Neural cell (in vitro differentiated cells): ENCODE measurements around the gene IFFO2. TPM values are rescaled to one million over a fixed set of nuclear protein-coding genes. Genes with fewer than 3 reads are reported as not detected.

Experiments used
- H2AFZ ChIP-seq: fragments of 200-600, 300-800 bp; sonication (generic), shearing (Covaris generic); 2 replicates; pipeline ENCODE4 v1.6.0; 2014; ENCODE audit warnings: low read depth, mild to moderate bottlenecking, antibody characterized with exemption, low read length, moderate library complexity
- H3F3A ChIP-seq: fragments of 200-600 bp; shearing (Covaris generic); 2 replicates; pipeline ENCODE4 v1.6.1; 2016; ENCODE audit warnings: mild to moderate bottlenecking, moderate library complexity, mixed read lengths, antibody characterized with exemption, low read length; ENCODE audit not compliant: insufficient read depth, poor library complexity, severe bottlenecking
- H3K27ac ChIP-seq: fragments of 200-600, 300-800 bp; sonication (generic), shearing (Covaris generic); 2 replicates; pipeline ENCODE4 v1.5.1; 2014; ENCODE audit warnings: mild to moderate bottlenecking, low read length, moderate library complexity
- H3K27me3 ChIP-seq: fragments of 300-800, 200-600 bp; sonication (generic), shearing (Covaris generic); 2 replicates; pipeline ENCODE4 v1.6.0; 2014; ENCODE audit warnings: mild to moderate bottlenecking, low read depth, low read length, moderate library complexity; ENCODE audit not compliant: insufficient read depth
- H3K36me3 ChIP-seq: fragments of 300-800, 200-600 bp; sonication (generic), shearing (Covaris generic); 2 replicates; pipeline ENCODE4 v1.5.1; 2014; ENCODE audit warnings: mild to moderate bottlenecking, antibody characterized with exemption, low read length, moderate library complexity; ENCODE audit not compliant: insufficient read depth
- H3K4me2 ChIP-seq: fragments of 300-800, 200-600 bp; sonication (generic), shearing (Covaris generic); 2 replicates; pipeline ENCODE4 v1.6.0; 2014; ENCODE audit warnings: mild to moderate bottlenecking, low read length
- H3K4me3 ChIP-seq: fragments of 300-800, 200-600 bp; sonication (generic), shearing (Covaris generic); 2 replicates; pipeline ENCODE4 v1.5.1; 2014; ENCODE audit warnings: mild to moderate bottlenecking, low read length, moderate library complexity
- H3K79me2 ChIP-seq: fragments of 200-600 bp; shearing (Covaris generic); replicated peaks from 2 replicates; pipeline ENCODE4 v1.6.0; 2014; ENCODE audit warnings: mild to moderate bottlenecking, low read length, moderate library complexity; ENCODE audit not compliant: insufficient read depth
- H3K9ac ChIP-seq: fragments of 300-800, 200-600 bp; sonication (generic), shearing (Covaris generic); 2 replicates; pipeline ENCODE4 v1.6.1; 2016; ENCODE audit warnings: mild to moderate bottlenecking, low read length, mixed read lengths
- H3K9me2 ChIP-seq: fragments of 200-600 bp; shearing (Covaris generic); 2 replicates; pipeline ENCODE4 v1.6.1; 2016; ENCODE audit warnings: mild to moderate bottlenecking, low read length, mixed read lengths; ENCODE audit not compliant: insufficient read depth
- H3K9me3 ChIP-seq: fragments of 200-600, 300-800 bp; sonication (generic), shearing (Covaris generic); 2 replicates; pipeline ENCODE4 v1.6.1; 2016; ENCODE audit warnings: mild to moderate bottlenecking, mixed run types, low read length, moderate library complexity, mixed read lengths
- H4K20me1 ChIP-seq: fragments of 200-600 bp; shearing (Covaris generic); 2 replicates; pipeline ENCODE4 v1.6.1; 2016; ENCODE audit warnings: mild to moderate bottlenecking, mixed run types; ENCODE audit not compliant: insufficient read depth
- EP300 ChIP-seq: fragments of 450-650 bp; conservative IDR thresholded peaks from 2 replicates; pipeline ENCODE4 v1.6.1; 2014; ENCODE audit warnings: antibody characterized with exemption, mild to moderate bottlenecking, moderate library complexity; ENCODE audit not compliant: poor library complexity, severe bottlenecking
- EZH2 ChIP-seq: fragments of 200-600, 300-800 bp; shearing (Covaris generic), sonication (generic); IDR thresholded peaks from 2 replicates; pipeline ENCODE4 v1.6.1; 2014; ENCODE audit warnings: antibody characterized with exemption, low read length, borderline replicate concordance, mild to moderate bottlenecking; ENCODE audit not compliant: insufficient read depth, poor library complexity, severe bottlenecking
- MXI1 ChIP-seq: fragments of 450-650 bp; conservative IDR thresholded peaks from 2 replicates; pipeline ENCODE4 v1.6.1; 2014; ENCODE audit warnings: antibody characterized with exemption, mild to moderate bottlenecking; ENCODE audit not compliant: poor library complexity, severe bottlenecking
- POLR2AphosphoS5 ChIP-seq: IDR thresholded peaks from 2 replicates; pipeline ENCODE4 v1.6.1; 2012
- RAD21 ChIP-seq: fragments of 450-650 bp; conservative IDR thresholded peaks from 2 replicates; pipeline ENCODE4 v1.6.1; 2014; ENCODE audit warnings: antibody characterized with exemption, mild to moderate bottlenecking, moderate library complexity
- SMC3 ChIP-seq: fragments of 450-650 bp; conservative IDR thresholded peaks from 2 replicates; pipeline ENCODE4 v1.6.1; 2014; ENCODE audit warnings: antibody characterized with exemption, mild to moderate bottlenecking, moderate library complexity; ENCODE audit not compliant: poor library complexity
- TAF1 ChIP-seq: IDR thresholded peaks from 2 replicates; pipeline ENCODE4 v1.6.1; 2012; ENCODE audit warnings: low read depth
- polyA plus RNA-seq: library from polyadenylated mRNA; depleted of rRNA; stranded (reverse); fragments of >200 nt; gene quantifications from 2 replicates; pipeline ENCODE4 v1.2.3, GENCODE V29; 2014
- TF ChIP-seq, protein P1 (sequence below): IDR thresholded peaks from 2 replicates; pipeline ENCODE4 v1.6.1; 2012; ENCODE audit warnings: borderline replicate concordance
- TF ChIP-seq, protein P2 (sequence below): fragments of 450-650 bp; IDR thresholded peaks from 2 replicates; pipeline ENCODE4 v1.5.1; 2014; ENCODE audit warnings: antibody characterized with exemption, mild to moderate bottlenecking, moderate library complexity; ENCODE audit not compliant: poor library complexity, severe bottlenecking

IFFO2 gene
- polyA plus RNA-seq, 1 donor from 2014 or later = 2.6 TPM

DNA sequence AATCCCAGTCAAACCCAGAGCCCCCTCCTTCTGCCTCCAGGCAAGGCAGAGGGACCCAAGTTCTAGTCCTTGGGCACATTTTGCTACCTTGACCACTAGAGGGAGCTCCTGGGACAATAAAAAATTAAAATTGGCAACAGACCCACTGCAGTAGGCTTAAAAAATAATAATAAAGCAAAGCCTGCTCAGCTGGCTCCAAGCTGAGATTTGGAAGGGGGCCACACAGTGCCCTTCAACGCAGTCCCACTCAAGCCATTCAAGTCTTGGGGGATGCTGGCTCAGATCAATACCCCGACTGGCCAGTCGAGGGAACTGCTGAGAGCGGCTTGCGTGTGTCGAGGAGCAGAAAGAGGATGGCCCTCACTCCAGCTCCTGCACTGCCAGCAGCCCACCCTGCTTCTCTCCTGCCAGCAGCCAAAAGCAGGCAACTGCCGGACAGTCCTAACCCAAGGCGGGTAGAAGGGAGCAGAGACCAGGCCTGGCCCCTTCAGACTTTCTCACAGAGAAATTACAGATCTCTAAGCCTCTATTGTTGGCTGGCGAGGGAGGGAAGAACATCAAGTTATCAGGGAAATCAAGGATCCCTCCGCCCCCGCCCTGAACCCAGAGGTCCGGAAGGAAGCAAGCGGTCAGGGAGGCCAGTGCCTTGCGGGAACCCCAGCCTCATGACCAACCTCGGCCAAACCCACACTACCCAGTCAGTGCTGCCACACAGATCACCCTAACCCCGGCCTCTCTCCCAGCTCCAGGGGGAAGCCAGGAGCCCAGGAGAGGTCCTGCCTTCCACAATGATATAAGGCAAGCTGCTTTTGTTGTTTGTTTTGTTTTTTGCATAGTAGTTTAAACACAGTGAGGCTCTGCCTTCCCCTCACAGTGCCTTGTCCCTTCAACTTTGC, 49.2 kb downstream of the IFFO2 start:
- no peak overlapping the region for H3K4me3 ChIP-seq
- H3K27me3 ChIP-seq = no peaks in the 10 kb centered on the region
- no peaks in the 10 kb centered on the region for H3K36me3 ChIP-seq
- H3K27ac ChIP-seq = no peak overlapping the region
- H2AFZ ChIP-seq = no peak overlapping the region
- TF ChIP-seq, protein P1, sequence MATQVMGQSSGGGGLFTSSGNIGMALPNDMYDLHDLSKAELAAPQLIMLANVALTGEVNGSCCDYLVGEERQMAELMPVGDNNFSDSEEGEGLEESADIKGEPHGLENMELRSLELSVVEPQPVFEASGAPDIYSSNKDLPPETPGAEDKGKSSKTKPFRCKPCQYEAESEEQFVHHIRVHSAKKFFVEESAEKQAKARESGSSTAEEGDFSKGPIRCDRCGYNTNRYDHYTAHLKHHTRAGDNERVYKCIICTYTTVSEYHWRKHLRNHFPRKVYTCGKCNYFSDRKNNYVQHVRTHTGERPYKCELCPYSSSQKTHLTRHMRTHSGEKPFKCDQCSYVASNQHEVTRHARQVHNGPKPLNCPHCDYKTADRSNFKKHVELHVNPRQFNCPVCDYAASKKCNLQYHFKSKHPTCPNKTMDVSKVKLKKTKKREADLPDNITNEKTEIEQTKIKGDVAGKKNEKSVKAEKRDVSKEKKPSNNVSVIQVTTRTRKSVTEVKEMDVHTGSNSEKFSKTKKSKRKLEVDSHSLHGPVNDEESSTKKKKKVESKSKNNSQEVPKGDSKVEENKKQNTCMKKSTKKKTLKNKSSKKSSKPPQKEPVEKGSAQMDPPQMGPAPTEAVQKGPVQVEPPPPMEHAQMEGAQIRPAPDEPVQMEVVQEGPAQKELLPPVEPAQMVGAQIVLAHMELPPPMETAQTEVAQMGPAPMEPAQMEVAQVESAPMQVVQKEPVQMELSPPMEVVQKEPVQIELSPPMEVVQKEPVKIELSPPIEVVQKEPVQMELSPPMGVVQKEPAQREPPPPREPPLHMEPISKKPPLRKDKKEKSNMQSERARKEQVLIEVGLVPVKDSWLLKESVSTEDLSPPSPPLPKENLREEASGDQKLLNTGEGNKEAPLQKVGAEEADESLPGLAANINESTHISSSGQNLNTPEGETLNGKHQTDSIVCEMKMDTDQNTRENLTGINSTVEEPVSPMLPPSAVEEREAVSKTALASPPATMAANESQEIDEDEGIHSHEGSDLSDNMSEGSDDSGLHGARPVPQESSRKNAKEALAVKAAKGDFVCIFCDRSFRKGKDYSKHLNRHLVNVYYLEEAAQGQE = no peak
- TF ChIP-seq RAD21 = peak; percentile 82
- TF ChIP-seq POLR2AphosphoS5 = no peak
- TF ChIP-seq SMC3 = peak; percentile 87
- TF ChIP-seq, protein P2, sequence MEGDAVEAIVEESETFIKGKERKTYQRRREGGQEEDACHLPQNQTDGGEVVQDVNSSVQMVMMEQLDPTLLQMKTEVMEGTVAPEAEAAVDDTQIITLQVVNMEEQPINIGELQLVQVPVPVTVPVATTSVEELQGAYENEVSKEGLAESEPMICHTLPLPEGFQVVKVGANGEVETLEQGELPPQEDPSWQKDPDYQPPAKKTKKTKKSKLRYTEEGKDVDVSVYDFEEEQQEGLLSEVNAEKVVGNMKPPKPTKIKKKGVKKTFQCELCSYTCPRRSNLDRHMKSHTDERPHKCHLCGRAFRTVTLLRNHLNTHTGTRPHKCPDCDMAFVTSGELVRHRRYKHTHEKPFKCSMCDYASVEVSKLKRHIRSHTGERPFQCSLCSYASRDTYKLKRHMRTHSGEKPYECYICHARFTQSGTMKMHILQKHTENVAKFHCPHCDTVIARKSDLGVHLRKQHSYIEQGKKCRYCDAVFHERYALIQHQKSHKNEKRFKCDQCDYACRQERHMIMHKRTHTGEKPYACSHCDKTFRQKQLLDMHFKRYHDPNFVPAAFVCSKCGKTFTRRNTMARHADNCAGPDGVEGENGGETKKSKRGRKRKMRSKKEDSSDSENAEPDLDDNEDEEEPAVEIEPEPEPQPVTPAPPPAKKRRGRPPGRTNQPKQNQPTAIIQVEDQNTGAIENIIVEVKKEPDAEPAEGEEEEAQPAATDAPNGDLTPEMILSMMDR = peak; percentile 99
- no peak overlapping the region for H3K9ac ChIP-seq
- H4K20me1 ChIP-seq = no peaks in the 10 kb centered on the region
- no peaks in the 10 kb centered on the region for H3K9me2 ChIP-seq
- H3K9me3 ChIP-seq = no peaks in the 10 kb centered on the region
- no peak overlapping the region for H3K4me2 ChIP-seq
- no peaks in the 10 kb centered on the region for H3K79me2 ChIP-seq
- H3F3A ChIP-seq = no peaks in the 10 kb centered on the region

DNA sequence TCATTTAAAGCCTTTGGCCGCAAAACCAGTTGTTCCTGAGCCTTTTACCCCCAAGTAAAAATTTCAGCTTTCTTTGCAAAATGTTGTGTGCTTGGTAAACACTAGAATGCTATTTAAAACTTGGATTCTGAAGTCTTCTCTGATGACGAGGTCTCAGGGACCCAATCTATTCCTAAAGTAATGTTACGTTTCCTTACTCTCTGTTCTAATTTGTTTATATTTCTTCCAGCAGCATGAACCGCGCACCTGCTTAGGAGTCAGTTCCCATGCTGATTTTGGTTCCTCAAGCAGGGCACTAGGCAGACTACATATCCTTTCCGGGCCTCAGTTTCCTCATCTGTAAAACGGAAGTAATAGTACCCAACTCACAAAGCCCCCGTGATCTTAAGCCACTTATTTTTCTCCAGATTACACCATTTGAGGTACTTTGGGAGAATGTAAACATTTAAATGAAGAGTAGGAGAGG, 53.2 kb downstream of the IFFO2 start:
- no peaks in the 10 kb centered on the region for H3F3A ChIP-seq
- H3K27ac ChIP-seq = no peak overlapping the region
- no peaks in the 10 kb centered on the region for H4K20me1 ChIP-seq
- H3K9me3 ChIP-seq = no peaks in the 10 kb centered on the region
- H3K9me2 ChIP-seq = no peaks in the 10 kb centered on the region
- peak overlapping the region; percentile 77 for H3K4me2 ChIP-seq
- no peaks in the 10 kb centered on the region for H3K79me2 ChIP-seq
- H3K27me3 ChIP-seq = no peaks in the 10 kb centered on the region
- no peak overlapping the region for H2AFZ ChIP-seq
- TF ChIP-seq TAF1 (no peak), RAD21 (no peak), EZH2 (no peak), EP300 (no peak), POLR2AphosphoS5 (no peak), MXI1 (no peak), SMC3 (no peak)
- TF ChIP-seq, protein P1 = no peak
- TF ChIP-seq, protein P2 = no peak
- peak overlapping the region; percentile 86 for H3K4me3 ChIP-seq
- H3K36me3 ChIP-seq = no peaks in the 10 kb centered on the region
- H3K9ac ChIP-seq = peak overlapping the region; percentile 74
